ENCODE data around the gene LSM4.

The LSM4 gene

DNA sequence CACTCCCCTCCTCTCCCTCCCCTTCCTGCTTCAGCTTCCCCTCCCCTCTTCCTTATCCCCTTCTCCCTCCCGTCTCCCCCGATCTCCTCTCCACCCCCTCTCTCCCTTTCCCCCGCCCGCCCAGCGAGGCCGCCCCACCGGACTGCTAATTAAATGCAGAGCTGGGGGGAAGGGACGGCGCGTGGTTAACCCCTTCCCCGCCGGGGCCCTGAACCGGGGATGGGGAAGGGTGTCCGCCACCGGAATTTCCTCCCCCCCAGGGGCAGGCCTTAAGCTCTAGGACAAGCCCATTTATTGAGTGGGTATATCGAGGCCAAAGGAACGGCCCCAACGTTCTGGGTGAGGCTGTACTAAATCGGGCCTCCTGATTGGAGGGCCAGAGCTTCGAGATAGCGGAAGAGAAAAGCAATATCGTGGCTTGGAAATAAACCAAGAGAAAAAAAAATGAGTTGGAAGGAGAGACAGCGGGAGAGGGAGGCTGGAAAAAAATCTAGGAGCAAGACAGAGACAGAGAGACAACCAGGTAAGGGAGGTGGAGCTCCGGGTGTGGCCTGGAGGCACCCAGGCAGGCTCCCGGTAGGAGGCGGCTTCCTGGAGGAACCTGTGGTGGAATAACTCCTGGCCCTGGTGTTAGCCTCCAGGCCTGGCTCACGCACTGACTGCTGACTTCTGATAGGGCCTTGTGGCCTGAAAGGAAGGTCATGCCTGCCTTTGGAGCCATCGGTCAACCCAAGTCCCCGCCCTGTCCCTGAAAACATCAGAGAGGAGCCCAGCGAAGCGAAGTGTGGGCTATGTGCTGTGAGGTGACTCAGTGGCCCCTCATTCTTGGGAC, 29.9 kb downstream of the LSM4 start:
- no peak for DNase-seq (ENCODE audit: extremely low read depth in 1 of 2, low read depth in 1 of 2)

DNA sequence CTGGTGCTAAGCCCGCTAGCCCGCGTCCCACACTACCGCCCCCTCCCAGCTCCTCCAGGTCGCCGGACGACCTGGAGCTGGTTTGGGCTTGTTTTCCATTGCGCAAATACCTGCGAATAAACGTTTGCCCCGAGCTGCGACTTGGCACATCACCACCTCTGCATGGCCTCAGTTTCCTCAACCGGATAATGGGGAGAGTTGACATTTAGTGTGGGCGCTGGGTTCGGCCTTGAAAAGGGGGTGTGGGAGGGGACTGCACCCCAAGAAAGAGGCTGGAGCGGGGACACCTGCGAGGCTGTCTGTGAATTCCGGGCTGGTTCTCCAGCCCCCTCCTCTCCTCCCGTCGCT, 30.4 kb downstream of the LSM4 start:
- no peak for DNase-seq (ENCODE audit: extremely low read depth in 1 of 2, low read depth in 1 of 2)

DNA sequence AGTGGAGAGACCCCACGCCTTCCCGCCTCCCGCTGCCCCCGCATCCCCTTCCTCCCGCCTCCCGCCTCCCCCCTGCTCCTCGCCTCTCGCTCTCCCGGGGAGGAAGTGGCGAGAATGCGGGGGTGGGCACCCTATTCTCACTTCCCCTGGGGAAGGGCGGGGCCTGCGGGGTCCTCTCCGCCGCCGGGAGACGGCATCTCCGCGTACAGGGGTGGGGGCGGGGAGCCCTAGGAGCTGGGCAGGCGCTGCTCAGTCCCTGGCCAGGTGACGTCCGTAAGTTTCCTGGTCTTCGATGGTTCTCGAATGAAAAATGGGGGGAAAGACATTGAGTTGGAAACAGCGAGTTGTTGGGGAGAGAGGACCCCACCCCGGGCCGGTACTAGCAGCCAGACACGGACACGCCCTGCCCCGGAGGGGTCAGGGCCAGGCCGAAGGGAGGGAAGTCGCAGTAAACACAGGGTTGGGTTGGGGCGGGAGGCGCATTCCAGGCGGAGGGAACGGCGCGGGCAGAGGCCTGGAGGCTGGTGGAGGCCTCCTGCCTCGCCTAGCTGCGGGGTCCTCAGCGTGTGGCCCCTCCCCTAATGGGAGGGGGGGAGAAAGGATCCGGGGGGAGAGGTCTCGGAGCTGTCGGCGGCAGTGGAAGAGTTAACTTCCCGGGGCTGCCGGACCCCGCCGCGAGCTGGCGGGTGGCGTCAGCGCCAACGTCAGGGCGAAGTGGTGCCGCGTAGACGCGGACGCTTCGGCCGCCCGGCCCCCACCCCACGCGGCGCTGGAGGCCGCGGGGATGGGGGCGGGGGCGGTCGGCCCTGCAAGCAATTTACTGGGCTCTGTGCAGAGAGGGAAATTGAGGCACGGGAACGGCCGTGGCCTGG, 31.1 kb downstream of the LSM4 start:
- peak in 1 of 2 donors; percentile 66 for DNase-seq (ENCODE audit: extremely low read depth in 1 of 2, low read depth in 1 of 2)

DNA sequence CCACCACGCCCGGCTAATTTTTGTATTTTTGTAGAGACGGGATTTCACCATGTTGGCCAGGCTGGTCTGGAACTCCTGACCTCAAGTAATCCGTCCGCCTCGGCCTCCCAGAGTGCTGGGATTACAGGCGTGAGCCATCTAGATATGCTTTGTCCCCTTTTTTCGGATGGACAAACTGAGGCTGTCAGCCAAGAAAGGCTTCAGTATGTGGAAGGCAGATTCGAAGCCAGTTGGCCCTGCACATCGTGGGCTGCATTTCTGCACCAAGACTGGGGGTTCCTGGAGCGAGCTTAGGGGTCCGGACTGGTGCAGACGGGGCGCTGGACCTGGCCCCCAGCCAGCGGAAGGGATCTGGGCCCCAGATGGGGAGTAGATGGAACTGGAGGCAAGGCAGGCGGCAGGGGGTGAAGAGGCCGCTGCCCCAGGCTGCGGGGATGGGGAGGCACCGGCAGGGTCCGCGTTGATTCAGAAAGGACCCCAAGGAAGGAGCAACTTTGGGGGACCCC, 31.8 kb downstream of the LSM4 start:
- DNase-seq (ENCODE audit: extremely low read depth in 1 of 2, low read depth in 1 of 2), result no peak

DNA sequence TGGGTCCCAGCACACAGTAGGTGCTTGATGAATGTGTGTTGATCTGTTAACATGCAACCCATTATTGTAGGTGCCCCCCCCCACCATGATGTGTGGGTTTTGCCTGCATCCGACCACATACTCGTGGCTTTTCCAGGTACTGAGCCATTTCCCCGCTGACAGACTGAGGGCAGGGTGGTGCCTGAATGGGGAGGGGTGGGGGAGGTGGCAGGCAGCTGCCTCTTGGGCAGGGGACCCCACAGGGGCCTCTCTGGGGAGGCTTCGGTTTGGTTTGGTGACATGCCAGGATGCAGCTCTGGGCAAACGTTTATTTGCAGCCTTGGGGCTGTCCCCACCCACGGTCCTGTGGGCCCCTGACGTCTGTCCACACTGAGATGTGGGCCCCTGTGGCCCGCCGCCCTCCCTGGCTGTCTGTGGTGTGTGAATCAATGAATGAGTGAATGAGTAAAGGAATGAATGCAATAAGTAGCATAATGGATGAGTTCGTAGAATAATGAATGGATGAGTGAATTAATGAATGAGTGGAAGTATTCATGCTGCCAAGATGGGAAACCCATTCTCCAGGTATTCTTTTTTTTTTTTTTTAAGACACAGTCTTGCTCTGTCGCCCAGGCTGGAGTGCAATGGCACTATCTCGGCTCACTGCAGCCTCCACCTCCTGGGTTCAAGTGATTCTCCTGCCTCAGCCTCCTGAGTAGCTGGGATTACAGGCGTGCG, 32.4 kb downstream of the LSM4 start:
- DNase-seq (ENCODE audit: extremely low read depth in 1 of 2, low read depth in 1 of 2), result peak; percentile 45 to 77

DNA sequence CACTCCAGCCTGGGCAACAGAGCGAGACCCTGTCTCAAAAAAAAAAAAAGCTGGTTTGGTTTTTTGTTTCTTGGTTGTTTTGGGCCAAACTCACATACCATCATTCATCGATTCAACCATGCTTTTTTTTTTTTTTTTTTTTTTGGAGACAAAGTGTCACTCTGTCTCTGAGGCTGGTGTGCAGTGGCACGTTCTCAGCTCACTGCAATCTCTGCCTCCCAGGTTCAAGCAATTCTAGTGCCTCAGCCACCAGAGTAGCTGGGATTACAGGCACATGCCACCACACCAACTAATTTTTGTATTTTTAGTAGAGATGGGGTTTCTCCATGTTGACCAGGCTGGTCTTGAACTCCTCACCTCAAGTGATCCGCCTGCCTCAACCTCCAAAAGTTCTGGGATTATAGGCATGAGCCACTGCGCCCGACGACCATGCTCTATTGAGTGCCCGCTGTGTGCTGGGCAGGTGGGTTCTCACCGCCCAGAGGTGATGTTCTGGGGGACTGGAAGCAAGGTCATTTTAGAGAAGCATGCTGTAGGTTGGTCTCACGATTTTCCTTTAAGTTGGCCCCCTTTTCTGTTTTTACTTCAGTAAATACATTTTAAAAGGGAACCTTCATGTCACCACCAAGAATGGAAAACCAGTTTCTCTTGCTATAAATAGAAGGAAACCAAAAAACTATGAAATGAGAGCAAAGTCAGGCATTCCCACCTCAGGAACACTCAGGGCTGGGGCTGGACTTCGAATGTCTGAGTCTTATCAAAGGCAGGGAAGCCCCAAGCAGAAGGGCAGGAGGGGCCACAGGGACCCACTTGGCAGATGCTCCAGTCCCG, 33.2 kb downstream of the LSM4 start:
- DNase-seq (ENCODE audit: extremely low read depth in 1 of 2, low read depth in 1 of 2), result no peak

DNA sequence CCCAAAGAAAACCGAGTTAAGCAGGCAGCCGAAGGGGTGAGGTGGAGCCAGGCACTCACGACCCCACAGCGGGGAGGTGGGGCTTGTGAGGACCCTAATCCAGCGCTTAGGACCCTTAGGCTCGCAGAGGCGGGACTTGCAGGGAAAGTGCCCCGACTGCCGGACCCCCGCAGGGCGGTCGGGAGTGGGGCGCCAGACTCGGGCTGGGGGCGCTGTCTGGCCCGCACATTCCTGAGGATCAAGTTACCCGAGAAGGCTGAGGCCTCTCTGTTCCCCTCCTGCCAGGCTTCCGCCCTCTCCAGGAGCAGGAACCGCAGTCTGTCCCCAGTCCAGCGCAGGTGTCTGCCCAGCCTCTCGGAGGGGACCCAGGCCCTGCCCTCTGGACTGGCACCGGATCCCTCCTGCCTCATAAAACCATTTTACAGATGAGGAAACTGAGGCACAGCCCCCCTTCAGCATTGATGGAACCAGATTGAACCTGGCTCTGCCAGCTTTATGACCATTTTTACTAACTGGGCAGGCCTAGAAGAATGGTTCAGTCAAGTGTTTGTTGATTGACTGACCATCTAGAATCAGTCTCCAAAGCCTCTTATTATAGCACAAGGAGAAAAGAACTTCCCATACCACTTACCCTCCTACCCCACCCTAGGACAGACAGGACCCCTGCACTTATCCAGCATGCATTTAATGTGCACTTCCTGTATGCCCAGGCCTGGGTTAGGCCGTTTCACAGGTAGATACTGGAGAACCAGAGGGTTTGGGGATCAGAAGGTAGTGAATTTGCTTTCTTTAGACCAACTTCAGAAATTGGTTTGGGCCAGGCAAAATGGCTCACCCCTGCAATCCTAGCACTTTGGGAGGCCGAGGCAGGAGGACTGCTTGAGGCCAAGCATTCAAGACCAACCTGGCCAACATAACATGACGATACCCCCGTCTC, 34.8 kb downstream of the LSM4 start:
- DNase-seq (ENCODE audit: extremely low read depth in 1 of 2, low read depth in 1 of 2), result no peak

DNA sequence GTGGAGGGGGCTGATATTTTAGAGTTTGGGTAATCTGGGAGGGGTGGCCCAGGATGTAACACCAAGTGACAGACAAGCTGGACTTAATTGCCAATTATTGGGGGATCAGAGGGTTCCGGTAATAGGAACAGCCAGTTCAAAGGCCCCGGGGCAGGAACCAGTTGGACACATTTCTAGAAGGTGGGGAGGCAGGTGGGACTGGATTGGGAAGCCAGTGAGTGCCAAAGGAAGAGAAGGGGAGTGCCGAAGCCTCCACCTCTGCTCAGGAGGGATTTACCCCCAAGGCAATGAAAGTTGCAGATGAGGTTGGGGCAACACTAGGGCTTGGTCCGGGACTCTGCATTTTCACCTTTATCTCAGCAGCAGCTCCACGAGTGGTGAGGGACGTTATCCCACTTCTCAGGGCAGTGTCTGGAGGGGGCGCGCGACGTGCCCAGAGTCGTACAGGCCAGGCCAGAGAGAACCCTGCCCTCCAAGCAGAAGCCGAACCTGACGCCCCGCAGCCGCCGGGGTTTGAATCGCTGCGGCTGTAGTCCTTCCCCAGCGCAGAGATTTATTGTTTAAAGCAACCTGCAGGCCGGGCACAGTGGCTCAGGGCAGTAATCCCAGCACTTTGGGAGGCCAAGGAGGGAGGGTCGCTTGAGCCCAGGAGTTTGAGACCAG, 35.8 kb downstream of the LSM4 start:
- no peak for DNase-seq (ENCODE audit: extremely low read depth in 1 of 2, low read depth in 1 of 2)

DNA sequence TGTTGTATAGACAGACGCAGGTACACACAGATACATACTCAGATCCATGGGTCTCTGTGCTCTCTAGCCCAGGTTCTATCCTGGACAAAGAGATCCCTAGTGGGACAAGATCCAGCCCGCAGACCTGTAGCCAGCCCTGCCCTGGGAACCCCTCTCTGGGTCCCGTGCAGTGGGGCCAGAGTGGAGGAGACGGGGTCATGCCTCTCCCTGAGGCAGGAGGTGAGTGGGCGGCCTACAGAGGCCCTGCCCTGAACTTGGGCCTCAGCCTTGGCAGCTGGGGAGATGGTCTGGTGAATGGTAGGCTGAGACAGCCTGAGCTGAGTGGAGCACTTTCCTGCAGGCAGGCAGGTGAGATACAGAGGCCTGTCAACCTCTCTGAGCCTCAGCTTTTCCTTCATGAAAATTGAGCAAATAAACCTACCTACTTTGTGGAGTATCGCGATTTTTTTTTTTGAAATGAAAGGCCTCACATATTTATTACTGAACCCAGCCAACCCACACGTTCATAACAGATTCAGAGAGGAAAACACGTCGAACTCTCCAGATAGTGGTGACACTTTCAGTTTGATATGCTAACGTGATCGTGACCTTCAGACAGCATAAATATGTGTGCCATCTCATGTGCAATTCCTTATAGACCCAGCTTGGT, 38.0 kb downstream of the LSM4 start:
- DNase-seq (ENCODE audit: extremely low read depth in 1 of 2, low read depth in 1 of 2), result no peak

DNA sequence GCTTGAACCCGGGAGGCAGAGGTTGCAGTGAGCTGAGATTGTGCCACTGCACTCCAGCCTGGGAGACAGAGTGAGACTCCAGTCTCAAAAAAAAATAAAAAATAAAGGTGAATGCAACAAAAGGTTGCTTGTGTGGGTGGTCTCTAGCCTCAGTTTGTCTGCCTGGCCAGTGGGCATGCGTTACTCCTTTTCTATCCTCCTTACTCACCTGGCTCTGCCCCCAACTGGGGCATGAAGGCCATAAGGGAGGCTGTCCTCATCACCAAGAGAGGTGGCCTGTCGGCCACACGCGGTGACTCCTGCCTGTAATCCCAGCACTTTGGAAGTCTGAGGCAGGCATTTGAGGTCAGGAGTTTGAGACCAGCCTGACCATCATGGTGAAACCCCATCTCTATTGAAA, 39.5 kb downstream of the LSM4 start:
- no peak for DNase-seq (ENCODE audit: extremely low read depth in 1 of 2, low read depth in 1 of 2)

DNA sequence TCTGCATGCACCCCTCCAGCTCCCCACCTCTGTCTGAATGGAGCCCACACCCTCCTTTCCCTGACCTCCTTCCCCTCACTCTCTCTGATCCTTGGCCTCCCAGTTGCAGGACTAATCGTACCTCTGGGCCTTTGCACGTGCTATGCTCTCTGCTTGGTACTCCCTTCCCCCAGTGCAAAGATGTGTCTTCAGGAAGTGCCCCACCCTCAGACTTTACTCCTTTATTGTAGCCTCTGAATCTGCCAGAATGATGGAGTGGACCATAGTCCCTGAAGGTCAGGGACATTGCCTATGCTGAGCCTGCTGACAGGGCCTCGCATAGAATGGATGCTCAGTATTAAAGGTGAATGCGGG, 40.1 kb downstream of the LSM4 start:
- DNase-seq (ENCODE audit: extremely low read depth in 1 of 2, low read depth in 1 of 2), result no peak

DNA sequence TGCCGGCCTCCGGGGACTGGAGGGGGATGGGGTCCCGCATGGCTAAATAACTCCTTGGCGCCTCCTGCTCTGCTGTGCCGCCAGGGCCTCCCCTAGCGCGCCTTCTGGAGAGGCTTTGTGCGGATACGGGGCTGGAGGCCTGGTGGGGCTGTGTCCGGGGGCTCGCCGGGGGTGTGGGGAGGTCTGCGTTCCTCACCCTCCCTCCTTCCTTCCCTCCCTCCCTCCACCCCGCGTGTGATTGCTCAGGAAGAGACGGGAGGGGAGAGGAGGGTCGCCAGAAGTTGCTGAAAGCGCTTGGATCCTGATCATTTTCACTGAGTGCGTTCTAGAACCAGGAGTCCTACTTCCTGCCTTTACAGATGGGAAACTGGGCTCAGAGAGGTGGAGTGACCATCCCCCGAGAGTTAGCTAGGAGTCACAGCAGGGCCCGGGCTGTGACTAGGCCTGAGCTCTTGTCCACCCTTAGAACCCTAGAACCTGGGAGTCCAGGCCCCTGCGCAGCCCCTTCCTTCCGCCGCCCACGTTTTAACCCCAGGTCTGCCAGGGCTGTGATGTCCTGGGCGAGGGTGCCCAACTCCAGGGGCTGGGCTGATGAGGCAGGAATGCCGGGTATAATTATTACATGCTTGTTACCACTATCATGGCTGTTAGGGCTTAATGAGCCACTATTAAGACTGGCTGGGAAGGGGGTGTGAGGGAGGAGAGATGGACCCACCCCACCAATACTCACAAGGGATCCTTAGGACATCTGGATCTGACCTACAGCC, 40.7 kb downstream of the LSM4 start:
- DNase-seq (ENCODE audit: extremely low read depth in 1 of 2, low read depth in 1 of 2), result peak in 1 of 2 donors; percentile 77

DNA sequence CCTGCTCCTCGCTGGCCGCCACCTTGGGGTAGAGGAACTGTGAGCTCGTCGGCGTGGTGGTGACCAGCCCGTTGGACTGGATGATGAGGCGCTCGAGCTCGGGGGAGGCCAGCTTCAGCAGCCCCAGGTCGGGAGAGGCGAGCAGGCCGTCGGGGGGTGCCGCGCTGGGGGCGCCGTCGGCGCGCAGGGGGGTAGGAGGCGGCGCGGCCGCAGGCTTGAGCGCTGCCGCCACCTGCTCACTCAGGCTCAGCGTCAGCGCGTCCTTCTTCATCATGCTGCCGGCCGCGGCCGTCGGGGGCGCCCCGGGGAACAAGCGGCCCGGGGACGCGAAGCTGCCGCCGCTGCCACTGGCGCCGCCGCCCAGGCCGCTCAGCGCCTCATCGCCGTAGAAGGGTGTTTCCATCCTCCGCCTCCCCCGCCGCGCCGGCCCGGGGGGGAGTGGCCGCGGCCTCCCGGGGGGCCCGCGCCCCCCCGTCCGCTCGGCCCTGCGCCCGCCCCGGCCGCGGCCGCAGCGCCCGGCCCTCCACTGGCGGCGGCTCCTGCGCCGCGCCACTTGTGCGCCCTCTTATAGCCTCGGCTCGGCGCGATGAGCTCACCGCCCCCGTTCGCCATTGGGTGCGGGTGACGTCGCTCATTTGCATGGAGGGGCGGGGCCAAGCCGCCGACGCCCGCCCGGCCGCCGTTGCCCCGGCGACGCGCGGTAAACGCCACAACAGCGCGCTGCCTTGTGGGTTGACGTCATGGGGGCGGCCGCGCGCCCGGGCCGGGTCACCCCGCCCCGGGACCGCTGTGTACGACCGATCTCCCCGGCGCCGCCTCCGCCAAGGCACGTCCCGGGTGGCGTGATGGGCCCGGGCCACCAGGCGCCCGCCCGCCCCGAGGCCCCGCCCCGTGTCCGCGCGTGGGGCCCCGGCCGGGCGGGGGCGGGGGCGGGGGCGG, 41.5 kb downstream of the LSM4 start, which contains the start of gene JUND:
TSS of gene JUND (minus strand) at position 541 of the 939 bp plus-strand sequence. CDS start at position 403, 138 bp downstream.
- DNase-seq (ENCODE audit: extremely low read depth in 1 of 2, low read depth in 1 of 2), result peak; percentile 94 to 97

DNA sequence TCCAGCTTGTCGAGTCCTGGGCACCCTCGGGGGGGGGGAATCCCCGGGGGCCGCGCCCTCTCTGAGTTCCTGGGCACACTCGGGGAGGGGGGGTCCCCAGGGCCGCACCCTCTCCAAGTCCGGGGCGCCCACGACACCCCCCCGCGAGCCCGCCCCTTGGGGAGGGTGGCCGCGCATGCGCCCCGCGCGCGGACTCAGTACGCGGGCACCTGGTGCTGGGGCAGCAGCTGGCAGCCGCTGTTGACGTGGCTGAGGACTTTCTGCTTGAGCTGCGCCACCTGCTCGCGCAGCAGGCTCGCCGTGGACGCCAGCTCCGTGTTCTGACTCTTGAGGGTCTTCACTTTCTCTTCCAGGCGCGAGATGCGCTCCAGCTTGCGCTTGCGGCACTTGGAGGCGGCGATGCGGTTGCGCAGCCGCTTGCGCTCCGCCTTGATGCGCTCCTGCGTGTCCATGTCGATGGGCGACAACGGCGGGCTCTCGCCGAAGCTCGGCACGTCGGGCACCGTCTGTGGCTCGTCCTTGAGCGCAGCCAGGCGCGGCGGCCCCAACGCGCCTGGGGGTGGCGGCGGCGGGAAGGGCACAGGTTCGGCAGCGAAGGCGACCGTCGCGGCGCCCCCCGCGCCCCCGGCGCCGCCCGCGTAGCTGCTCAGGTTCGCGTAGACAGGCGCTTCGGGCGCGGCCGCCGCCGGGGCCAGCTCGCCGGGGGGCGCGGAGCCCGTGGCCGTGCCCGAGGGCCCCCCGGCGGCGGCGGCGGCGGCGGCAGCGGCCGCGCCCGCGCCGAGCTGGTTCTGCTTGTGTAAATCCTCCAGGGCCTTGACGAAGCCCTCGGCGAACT, 42.4 kb downstream of the LSM4 start:
- DNase-seq (ENCODE audit: extremely low read depth in 1 of 2, low read depth in 1 of 2), result peak in 1 of 2 donors; percentile 71

DNA sequence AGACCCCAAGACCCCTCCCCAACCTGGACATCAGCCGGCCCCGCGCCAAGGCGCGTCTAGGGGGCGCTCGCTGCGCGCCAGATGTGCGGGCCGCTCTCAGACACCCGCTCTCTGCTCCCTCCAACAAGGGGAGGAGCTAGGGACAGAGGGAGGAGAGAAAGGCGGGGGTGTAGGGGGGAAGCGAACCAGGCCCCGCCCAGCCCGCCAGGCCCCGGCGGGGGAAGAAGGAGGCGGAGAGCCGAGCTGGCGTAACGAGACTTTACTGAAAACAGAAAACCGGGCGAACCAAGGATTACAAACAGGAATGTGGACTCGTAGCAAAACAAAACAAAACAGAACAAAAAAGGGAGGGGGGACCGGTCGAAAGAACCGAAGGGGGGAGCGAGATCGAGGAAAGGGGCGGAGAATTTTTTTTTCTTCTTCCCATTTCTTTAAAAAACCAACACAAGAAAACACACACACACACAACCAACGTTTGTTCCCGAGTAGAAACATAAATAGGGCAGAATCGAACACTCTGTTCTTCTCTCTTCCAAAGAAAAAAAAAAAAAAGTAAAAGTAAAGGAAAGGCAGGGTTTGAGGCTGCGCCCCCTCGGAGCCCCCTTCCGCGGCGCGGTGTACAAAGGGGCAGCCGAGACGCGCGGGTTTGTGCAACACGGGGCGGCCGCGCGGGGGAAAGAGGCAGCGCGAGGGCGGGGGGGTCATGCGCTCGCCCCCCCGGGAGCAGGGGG, 43.2 kb downstream of the LSM4 start:
- peak in 1 of 2 donors; percentile 84 for DNase-seq (ENCODE audit: extremely low read depth in 1 of 2, low read depth in 1 of 2)
